T-cell (primary cell): ENCODE results near the gene PPARA. TPM values are rescaled to one million over a fixed set of nuclear protein-coding genes. Genes with fewer than 3 reads are reported as not detected.

Experiments used
- ATAC-seq, 4 experiments: fragments of 200-7000 bp in 3 of 4; fragments of 150-1000 bp in 1 of 4; cut with Tn5 transposase; replicated peaks in 1 of 4; 1 replicate in 3 of 4; 2 replicates in 1 of 4; pipeline ENCODE4 v1.10.0; 2021; ENCODE audit warnings: moderate library complexity in 3 of 4, mild to moderate bottlenecking in 2 of 4, moderate number of reproducible peaks in 1 of 4
- CTCF ChIA-PET, 2 donors: fragments of 300-600 bp; sonication (Branson Sonifier 250); formaldehyde crosslinking; loops; one replicate each; lab custom pipeline; 2022; ENCODE audit warnings: antibody characterized with exemption in 2 of 2; lab: Charles Lee
- POLR2A ChIA-PET, 2 donors: fragments of 300-600 bp; sonication (Branson Sonifier 250); formaldehyde crosslinking; loops; one replicate each; lab custom pipeline; 2022; ENCODE audit warnings: antibody characterized with exemption in 2 of 2; lab: Charles Lee
- DNase-seq, 35 experiments: peaks; one replicate each; pipeline versions ENCODE4 v3.0.0 to v3.0.0-alpha.2; 2013 to 2023
- H3K27ac ChIP-seq: one replicate; pipeline ENCODE4 v1.5.1; 2013; ENCODE audit warnings: low read length
- H3K27me3 ChIP-seq, 2 experiments: replicated peaks in 1 of 2; 1 replicate in 1 of 2; 2 replicates in 1 of 2; pipeline versions ENCODE4 v1.6.1 to v1.7.0; 2013; ENCODE audit warnings: low read length in 1 of 2, mixed read lengths in 1 of 2; ENCODE audit not compliant: control insufficient read depth in 2 of 2, insufficient read depth in 2 of 2; ENCODE audit errors: extremely low read depth in 1 of 2
- H3K36me3 ChIP-seq, 2 donors: 1 replicate in 1 of 2; 2 replicates in 1 of 2; pipeline versions ENCODE4 v1.6.1 to v1.7.0; 2013; ENCODE audit warnings: low read length in 1 of 2; ENCODE audit not compliant: control insufficient read depth in 2 of 2, insufficient read depth in 1 of 2; ENCODE audit errors: extremely low read depth in 1 of 2
- H3K4me1 ChIP-seq, 2 experiments: 1 replicate in 1 of 2; 2 replicates in 1 of 2; pipeline versions ENCODE4 v1.6.1 to v1.7.0; 2013; ENCODE audit warnings: low read length in 2 of 2, mixed read lengths in 1 of 2; ENCODE audit not compliant: insufficient read depth in 2 of 2, control insufficient read depth in 1 of 2; ENCODE audit errors: extremely low read depth in 1 of 2
- H3K4me3 ChIP-seq, 2 donors: 1 replicate in 1 of 2; 2 replicates in 1 of 2; pipeline versions ENCODE4 v1.5.1 to v1.7.0; 2013; ENCODE audit warnings: mild to moderate bottlenecking in 2 of 2, low read length in 1 of 2, moderate library complexity in 1 of 2; ENCODE audit not compliant: control insufficient read depth in 1 of 2; ENCODE audit errors: extremely low read depth in 1 of 2
- H3K9me3 ChIP-seq: 2 replicates; pipeline ENCODE4 v1.7.0; 2013
- H3K27ac Mint-ChIP-seq, 2 donors: one replicate each; pipeline ENCODE4 v1.8.0; 2020 to 2021; ENCODE audit warnings: mild to moderate bottlenecking in 2 of 2, mixed read lengths in 2 of 2
- H3K27me3 Mint-ChIP-seq, 2 donors: one replicate each; pipeline ENCODE4 v1.8.0; 2021 to 2022; ENCODE audit warnings: mixed read lengths in 2 of 2
- H3K36me3 Mint-ChIP-seq: one replicate; pipeline ENCODE4 v1.8.0; 2021; ENCODE audit warnings: mixed read lengths
- H3K4me1 Mint-ChIP-seq, 3 donors: one replicate each; pipeline ENCODE4 v1.8.0; 2020 to 2022; ENCODE audit warnings: mixed read lengths in 3 of 3, mild to moderate bottlenecking in 1 of 3
- H3K4me3 Mint-ChIP-seq, 3 donors: one replicate each; pipeline ENCODE4 v1.8.0; 2020 to 2022; ENCODE audit warnings: mild to moderate bottlenecking in 3 of 3, mixed read lengths in 3 of 3, moderate library complexity in 3 of 3
- H3K9me3 Mint-ChIP-seq, 3 donors: one replicate each; pipeline ENCODE4 v1.8.0; 2020 to 2022; ENCODE audit warnings: mixed read lengths in 3 of 3
- WGBS: methylation state at CpG from one replicate; pipeline ENCODE4 v1.1.5; 2013; ENCODE audit warnings: missing lambda C conversion rate; ENCODE audit not compliant: insufficient coverage; 5-methylcytosine and 5-hydroxymethylcytosine counted together
- total RNA-seq, 35 experiments: library from RNA in 6 of 35; stranded (reverse) in 6 of 35; fragments of 120-200 nt in 1 of 35; gene quantifications; one replicate each; pipeline versions ENCODE4 v1.2.1 to v1.2.4 and lab custom pipeline; 2013 to 2026

The PPARA gene
- total RNA-seq, 5 donors from 2014 or later (not counting 1 experiment from before 2014, with no cell fraction given), result 11.0 to 22.2 (median 19.6) TPM

GRCh38 chr22:46121523-46122287, 28.6 kb upstream of the PPARA start:
- WGBS, result 79% methylated on average over 9 of the region's 11 CpGs
- ATAC-seq (no peak), DNase-seq (no peak)
- H3K36me3 Mint-ChIP-seq, result no peaks in the 10 kb centered on the region
- Histone ChIP-seq H3K27ac (no peak overlapping the region), H3K4me3 (no peak overlapping the region), H3K36me3 (no peaks in the 10 kb centered on the region), H3K27me3 (peaks cover 0 to 5% of the 10 kb centered on the region in 2 experiments), H3K4me1 (peaks cover 0 to 9% of the 10 kb centered on the region in 2 experiments), H3K9me3 (no peaks in the 10 kb centered on the region)
- no peak overlapping the region for H3K27ac Mint-ChIP-seq
- H3K9me3 Mint-ChIP-seq, result no peaks in the 10 kb centered on the region
- POLR2A ChIA-PET, result no interaction called here
- H3K4me1 Mint-ChIP-seq, result peaks cover 0 to 1% (median 0%) of the 10 kb centered on the region in 3 donors
- H3K4me3 Mint-ChIP-seq, result no peak overlapping the region
- no peaks in the 10 kb centered on the region for H3K27me3 Mint-ChIP-seq
- CTCF ChIA-PET, result interaction anchor here (0.6 to 1.4 kb wide), 11 partner anchors 86 to 198 kb away, joined by 3 to 8 read pairs (median 4); no protein-coding TSS in a partner anchor

GRCh38 chr22:46122511-46122971, 27.8 kb upstream of the PPARA start:
- H3K9me3 Mint-ChIP-seq, result no peaks in the 10 kb centered on the region
- Histone ChIP-seq H3K4me3 (no peak overlapping the region), H3K27ac (no peak overlapping the region), H3K4me1 (peaks cover 0 to 7% of the 10 kb centered on the region in 2 experiments), H3K36me3 (no peaks in the 10 kb centered on the region), H3K27me3 (peaks cover 0 to 3% of the 10 kb centered on the region in 2 experiments), H3K9me3 (no peaks in the 10 kb centered on the region)
- ATAC-seq (peak; percentile 61 to 87 (median 68)), DNase-seq (peak in 34 of 35 experiments; percentile 18 to 81 (median 57))
- POLR2A ChIA-PET, result no interaction called here
- WGBS, result 12% methylated on average over 18 of the region's 24 CpGs
- H3K27ac Mint-ChIP-seq, result no peak overlapping the region
- no peak overlapping the region for H3K4me3 Mint-ChIP-seq
- no peaks in the 10 kb centered on the region for H3K36me3 Mint-ChIP-seq
- no peaks in the 10 kb centered on the region for H3K4me1 Mint-ChIP-seq
- CTCF ChIA-PET, result interaction anchor here (0.6 to 1.4 kb wide), 9 partner anchors 87 to 194 kb away, joined by 3 to 8 read pairs (median 4); no protein-coding TSS in a partner anchor
- no peaks in the 10 kb centered on the region for H3K27me3 Mint-ChIP-seq

GRCh38 chr22:46122980-46123693, 27.2 kb upstream of the PPARA start:
- H3K27me3 ChIP-seq, result no peaks in the 10 kb centered on the region
- no peak overlapping the region for H3K27ac Mint-ChIP-seq
- CTCF ChIA-PET, result interaction anchor here in 1 of 2 donors (0.6 to 1.0 kb wide), 2 partner anchors 106 to 120 kb away, joined by 3 to 4 read pairs; no protein-coding TSS in a partner anchor
- H3K9me3 Mint-ChIP-seq, result no peaks in the 10 kb centered on the region
- no peaks in the 10 kb centered on the region for H3K36me3 Mint-ChIP-seq
- peak in 1 of 4 experiments; percentile 28 for ATAC-seq
- H3K27ac ChIP-seq, result no peak overlapping the region
- DNase-seq, result no peak
- H3K4me1 Mint-ChIP-seq, result no peaks in the 10 kb centered on the region
- H3K36me3 ChIP-seq, result no peaks in the 10 kb centered on the region
- no peak overlapping the region for H3K4me3 Mint-ChIP-seq
- 57% methylated on average over 19 of the region's 19 CpGs for WGBS
- H3K4me1 ChIP-seq, result peaks cover 0 to 7% of the 10 kb centered on the region in 2 experiments
- no peaks in the 10 kb centered on the region for H3K27me3 Mint-ChIP-seq
- no peak overlapping the region for H3K4me3 ChIP-seq
- POLR2A ChIA-PET, result no interaction called here
- no peaks in the 10 kb centered on the region for H3K9me3 ChIP-seq

- no peaks in the 10 kb centered on the region for H3K27me3 ChIP-seq
- no peaks in the 10 kb centered on the region for H3K4me1 Mint-ChIP-seq
- H3K4me3 Mint-ChIP-seq, result no peak overlapping the region
- peaks cover 0 to 7% of the 10 kb centered on the region in 2 experiments for H3K4me1 ChIP-seq
- no peaks in the 10 kb centered on the region for H3K27me3 Mint-ChIP-seq
- no peaks in the 10 kb centered on the region for H3K36me3 ChIP-seq
- H3K4me3 ChIP-seq, result no peak overlapping the region
- ATAC-seq (no peak), DNase-seq (no peak)
- H3K9me3 Mint-ChIP-seq, result no peaks in the 10 kb centered on the region
- H3K36me3 Mint-ChIP-seq, result no peaks in the 10 kb centered on the region
- CTCF ChIA-PET, result no interaction called here
- no peak overlapping the region for H3K27ac ChIP-seq
- H3K27ac Mint-ChIP-seq, result no peak overlapping the region
- no peaks in the 10 kb centered on the region for H3K9me3 ChIP-seq
- POLR2A ChIA-PET, result no interaction called here
- WGBS, result 92% methylated on average over 13 of the region's 15 CpGs
Measured at GRCh38 chr22:46123694-46124382, 26.5 kb upstream of the PPARA start.

- Mint-ChIP-seq H3K9me3 (no peaks in the 10 kb centered on the region), H3K27me3 (no peaks in the 10 kb centered on the region), H3K27ac (peak overlapping the region in 1 of 2 donors; percentile 3), H3K36me3 (no peaks in the 10 kb centered on the region), H3K4me1 (no peaks in the 10 kb centered on the region), H3K4me3 (no peak overlapping the region)
- POLR2A ChIA-PET, result no interaction called here
- Histone ChIP-seq H3K27ac (no peak overlapping the region), H3K27me3 (no peaks in the 10 kb centered on the region), H3K9me3 (no peaks in the 10 kb centered on the region), H3K4me1 (peaks cover 0 to 7% of the 10 kb centered on the region in 2 experiments), H3K4me3 (no peak overlapping the region), H3K36me3 (no peaks in the 10 kb centered on the region)
- CTCF ChIA-PET, result interaction anchor here in 1 of 2 donors (1.2 kb wide), 1 partner anchor 129 kb away, joined by 3 read pairs; no protein-coding TSS in a partner anchor
- 92% methylated on average over 8 of the region's 12 CpGs for WGBS
- DNase-seq (no peak), ATAC-seq (no peak)
Measured at GRCh38 chr22:46124383-46125144, 25.8 kb upstream of the PPARA start.
